ENCODE measurements around the gene GAS2L3. TPM values are rescaled to one million over a fixed set of nuclear protein-coding genes. Genes with fewer than 3 reads are reported as not detected.

Gene GAS2L3
- total RNA-seq, 1 experiment from 2014 or later: 38.7 TPM

GRCh38 chr12:100652488-100652887, 79.0 kb downstream of the GAS2L3 start:
- no peaks in the 10 kb centered on the region for H3K9me2 ChIP-seq (ENCODE audit: insufficient read depth)
- no peaks in the 10 kb centered on the region for H3K27me3 ChIP-seq (ENCODE audit: insufficient read depth, low read length)
- intact Hi-C loops (cut with micrococcal nuclease): no loop called here
- H4K20me1 ChIP-seq (ENCODE audit: insufficient read depth): no peaks in the 10 kb centered on the region
- H3K27ac ChIP-seq (ENCODE audit: low read depth, low read length): no peak overlapping the region
- no peaks in the 10 kb centered on the region for H3K36me3 ChIP-seq (ENCODE audit: control insufficient read depth in 1 of 2, insufficient read depth in 2 of 2, low read length in 2 of 2)
- TF ChIP-seq ZFX (IDR thresholded peaks at IDR 0.05) (no peak), ATF3 (IDR thresholded peaks at IDR 0.05) (no peak), MAX (IDR thresholded peaks at IDR 0.05) (no peak), JUND (IDR thresholded peaks at IDR 0.05) (no peak), EGR1 (IDR thresholded peaks at IDR 0.05; ENCODE audit: low read depth) (no peak), REST (IDR thresholded peaks at IDR 0.05; ENCODE audit: low read depth) (no peak), FOSL1 (IDR thresholded peaks at IDR 0.05; ENCODE audit: low read depth) (no peak)
- H3K4me1 ChIP-seq (ENCODE audit: control insufficient read depth in 1 of 2, insufficient read depth in 2 of 2, low read length in 2 of 2): no peaks in the 10 kb centered on the region
- no peak overlapping the region for H3K4me3 ChIP-seq (replicated peaks in 1 of 2; ENCODE audit: low read depth in 1 of 2, low read length in 2 of 2)
- no peaks in the 10 kb centered on the region for H3K79me2 ChIP-seq (ENCODE audit: insufficient read depth, low read length)
- H3K9me3 ChIP-seq (ENCODE audit: control insufficient read depth in 1 of 2, insufficient read depth in 1 of 2, low read depth in 1 of 2, low read length in 2 of 2): no peaks in the 10 kb centered on the region
- DNase-seq (ENCODE audit: low read depth, low spot score) (no peak), ATAC-seq (no peak)
- ChIA-PET CTCF (no interaction called here), RAD21 (ENCODE audit: low non-redundant PET in 1 of 2, low total read pairs in 2 of 2, uncharacterized antibody in 2 of 2, unreplicated experiment in 2 of 2) (no interaction called here), POLR2A (no interaction called here)
- BruUV-seq (replicated peaks): no TSS peak
- H3K4me2 ChIP-seq (ENCODE audit: low read length): no peak overlapping the region
- no peak overlapping the region for H2AFZ ChIP-seq (ENCODE audit: low read depth, low read length, poor library complexity, severe bottlenecking)
- no peak overlapping the region for H3K9ac ChIP-seq (ENCODE audit: low read length)

- Histone ChIP-seq H3K4me1 (ENCODE audit: control insufficient read depth in 1 of 2, insufficient read depth in 2 of 2, low read length in 2 of 2) (no peaks in the 10 kb centered on the region), H3K9me3 (ENCODE audit: control insufficient read depth in 1 of 2, insufficient read depth in 1 of 2, low read depth in 1 of 2, low read length in 2 of 2) (no peaks in the 10 kb centered on the region), H3K4me2 (ENCODE audit: low read length) (no peak overlapping the region), H4K20me1 (ENCODE audit: insufficient read depth) (no peaks in the 10 kb centered on the region), H2AFZ (ENCODE audit: low read depth, low read length, poor library complexity, severe bottlenecking) (no peak overlapping the region), H3K4me3 (replicated peaks in 1 of 2; ENCODE audit: low read depth in 1 of 2, low read length in 2 of 2) (no peak overlapping the region), H3K9ac (ENCODE audit: low read length) (no peak overlapping the region), H3K27me3 (ENCODE audit: insufficient read depth, low read length) (no peaks in the 10 kb centered on the region), H3K27ac (ENCODE audit: low read depth, low read length) (no peak overlapping the region), H3K9me2 (ENCODE audit: insufficient read depth) (no peaks in the 10 kb centered on the region), H3K79me2 (ENCODE audit: insufficient read depth, low read length) (no peaks in the 10 kb centered on the region), H3K36me3 (ENCODE audit: control insufficient read depth in 1 of 2, insufficient read depth in 2 of 2, low read length in 2 of 2) (no peaks in the 10 kb centered on the region)
- ChIA-PET RAD21 (ENCODE audit: low non-redundant PET in 1 of 2, low total read pairs in 2 of 2, uncharacterized antibody in 2 of 2, unreplicated experiment in 2 of 2) (no interaction called here), POLR2A (no interaction called here), CTCF (interaction anchor here (1.0 to 1.1 kb wide), 2 partner anchors 10 to 16 kb away, joined by 3 read pairs; no protein-coding TSS in a partner anchor)
- ATAC-seq (no peak), DNase-seq (ENCODE audit: low read depth, low spot score) (no peak)
- TF ChIP-seq SRF (IDR thresholded peaks at IDR 0.05; ENCODE audit: low read depth): no peak
- TF ChIP-seq MAX (IDR thresholded peaks at IDR 0.05): no peak
- no TSS peak for BruUV-seq (replicated peaks)
- intact Hi-C loops (cut with micrococcal nuclease): no loop called here
Measured at GRCh38 chr12:100656141-100656540, 82.7 kb downstream of the GAS2L3 start.
